HG03108 (cell line): ENCODE data around the gene NPFFR1.
"Not testable (repeated sequence)": the region's sequence is repeated elsewhere in the genome, so short reads cannot be mapped to it uniquely, and the experiment has no call there.

Experiments
- ATAC-seq: cut with Tn5 transposase; IDR thresholded peaks from one replicate; pipeline ENCODE4 v1.9.1; 2021; ENCODE audit warnings: moderate library complexity; ENCODE audit not compliant: unreplicated experiment

The NPFFR1 gene

GRCh38 chr10:70228491-70228890 lies 55.3 kb downstream of the NPFFR1 start:
- no peak for ATAC-seq

GRCh38 chr10:70227548-70228320 lies 56.1 kb downstream of the NPFFR1 start:
- no peak for ATAC-seq

- no peak for ATAC-seq
These were observed 60.1 kb downstream of the NPFFR1 start for GRCh38 chr10:70223728-70224127.

GRCh38 chr10:70222811-70223447 lies 60.9 kb downstream of the NPFFR1 start:
- ATAC-seq: not testable (repeated sequence)

- no peak for ATAC-seq
These were observed 61.4 kb downstream of the NPFFR1 start for GRCh38 chr10:70222340-70222794.

GRCh38 chr10:70221030-70221429 lies 62.8 kb downstream of the NPFFR1 start:
- no peak for ATAC-seq

GRCh38 chr10:70212879-70213278 lies 70.9 kb downstream of the NPFFR1 start:
- no peak for ATAC-seq

- ATAC-seq: no peak
These were observed 71.5 kb downstream of the NPFFR1 start for GRCh38 chr10:70212277-70212676.

GRCh38 chr10:70206762-70207161 lies 77.0 kb downstream of the NPFFR1 start:
- ATAC-seq: no peak

GRCh38 chr10:70201105-70201504 lies 82.7 kb downstream of the NPFFR1 start:
- no peak for ATAC-seq

GRCh38 chr10:70198696-70199466 lies 84.9 kb downstream of the NPFFR1 start:
- no peak for ATAC-seq
